Measurements from ENCODE around the gene NAT14. TPM values are rescaled to one million over a fixed set of nuclear protein-coding genes. Genes with fewer than 3 reads are reported as not detected.

The NAT14 gene
- total RNA-seq, 2 experiments from 2014 or later: 28.3 to 29.1 TPM

DNA sequence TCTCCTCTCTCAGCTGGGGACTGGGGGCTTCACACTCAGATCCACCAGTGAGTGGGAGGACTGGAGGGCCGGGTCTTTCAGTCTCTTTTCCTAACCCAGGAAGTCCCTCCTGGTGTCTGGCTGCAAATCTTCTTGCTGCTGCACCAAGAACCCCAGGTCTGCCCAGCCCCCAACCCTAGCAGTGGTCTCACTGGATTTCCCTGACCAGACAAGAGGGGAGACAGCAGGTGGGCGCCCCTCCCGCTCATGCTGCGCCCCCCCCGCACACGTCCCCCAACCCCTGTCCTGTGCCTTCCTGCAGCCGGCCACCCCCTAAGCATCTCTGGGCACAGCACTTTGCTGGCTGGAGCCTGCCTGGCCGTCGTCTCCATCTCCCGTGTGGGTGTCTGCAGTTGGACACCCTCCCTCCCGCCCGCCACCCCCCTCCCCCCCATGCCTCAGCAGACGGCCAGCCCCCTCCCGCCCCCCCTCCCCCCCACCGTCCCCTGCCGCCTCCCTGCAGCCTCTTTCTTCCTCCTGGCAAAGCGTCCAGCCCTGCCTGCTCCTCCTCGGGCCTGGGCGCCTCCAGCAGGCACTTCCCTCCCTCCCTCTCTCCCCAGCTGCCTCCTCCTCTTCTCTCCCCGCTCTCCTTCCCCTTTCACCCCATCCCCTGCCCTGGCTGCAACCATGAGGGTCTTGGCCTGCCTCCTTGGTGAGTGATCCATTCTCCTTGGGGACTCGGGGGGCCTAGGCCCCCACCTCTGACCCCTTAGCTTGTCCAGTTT lies 3.1 kb downstream of the NAT14 start, which contains the start of gene SSC5D:
SSC5D (plus strand) TSS at position 513 of the 764 bp plus-strand sequence; CDS start at position 667, 154 bp downstream.
- Histone ChIP-seq H3K27ac (ENCODE audit: low read depth, low read length, poor library complexity, severe bottlenecking) (no peak within 1 kb of the TSS), H2AFZ (ENCODE audit: low read length) (no peak within 1 kb of the TSS), H3K4me1 (ENCODE audit: insufficient read depth, low read length, poor library complexity, severe bottlenecking) (peaks cover 33% of the 10 kb centered on the region), H4K20me1 (ENCODE audit: insufficient read depth, low read length) (no peaks in the 10 kb centered on the region), H3K9me3 (ENCODE audit: low read length) (no peaks in the 10 kb centered on the region), H3K4me3 (ENCODE audit: low read depth, low read length, poor library complexity, severe bottlenecking) (no peak within 1 kb of the TSS), H3K4me2 (ENCODE audit: low read length) (peak within 1 kb of the TSS; percentile 29), H3K9me2 (ENCODE audit: insufficient read depth, low read length) (no peaks in the 10 kb centered on the region), H3K79me2 (ENCODE audit: insufficient read depth, low read depth, low read length) (no peaks in the 10 kb centered on the region), H3K36me3 (ENCODE audit: insufficient read depth, low read length) (no peaks in the 10 kb centered on the region; the same call in 1 of the 2 replicates)
- CTCF ChIA-PET (ENCODE audit: unreplicated experiment): no interaction called here
- intact Hi-C loops (cut with micrococcal nuclease; ENCODE audit: unreplicated experiment): no loop called here
- TF ChIP-seq CTCF (conservative IDR thresholded peaks at IDR 0.05; ENCODE audit: low read length) (no peak), EZH2phosphoT487 (IDR thresholded peaks at IDR 0.05; ENCODE audit: borderline replicate concordance, low read depth, low read length) (no peak)
- DNase-seq (ENCODE audit: low spot score): no peak
- POLR2A ChIA-PET: no interaction called here
- no TSS peak for BruUV-seq (replicated peaks)

- no peaks in the 10 kb centered on the region for H4K20me1 ChIP-seq (ENCODE audit: insufficient read depth, low read length)
- H2AFZ ChIP-seq (ENCODE audit: low read length): no peak overlapping the region
- no peaks in the 10 kb centered on the region for H3K36me3 ChIP-seq (ENCODE audit: insufficient read depth, low read length)
- no peak overlapping the region for H3K4me3 ChIP-seq (ENCODE audit: low read depth, low read length, poor library complexity, severe bottlenecking)
- no peak overlapping the region for H3K27ac ChIP-seq (ENCODE audit: low read depth, low read length, poor library complexity, severe bottlenecking)
- no TSS peak for BruUV-seq (replicated peaks)
- POLR2A ChIA-PET: no interaction called here
- peaks cover 32% of the 10 kb centered on the region for H3K4me1 ChIP-seq (ENCODE audit: insufficient read depth, low read length, poor library complexity, severe bottlenecking)
- no peaks in the 10 kb centered on the region for H3K79me2 ChIP-seq (ENCODE audit: insufficient read depth, low read depth, low read length)
- intact Hi-C loops (cut with micrococcal nuclease; ENCODE audit: unreplicated experiment): no loop called here
- no peak for DNase-seq (ENCODE audit: low spot score)
- no peaks in the 10 kb centered on the region for H3K9me2 ChIP-seq (ENCODE audit: insufficient read depth, low read length)
- CTCF ChIA-PET (ENCODE audit: unreplicated experiment): no interaction called here
- no peaks in the 10 kb centered on the region for H3K9me3 ChIP-seq (ENCODE audit: low read length)
- H3K4me2 ChIP-seq (ENCODE audit: low read length): no peak overlapping the region
- no peak for TF ChIP-seq EZH2phosphoT487 (IDR thresholded peaks at IDR 0.05; ENCODE audit: borderline replicate concordance, low read depth, low read length)
- no peak for TF ChIP-seq CTCF (conservative IDR thresholded peaks at IDR 0.05; ENCODE audit: low read length)
Measured at GRCh38 chr19:55488986-55489710, 4.2 kb downstream of the NAT14 start.

Measured in OCI-LY7 (cell line).